MCF 10A (cell line): Measurements from ENCODE around the gene ALKBH3. TPM values are rescaled to one million over a fixed set of nuclear protein-coding genes. Genes with fewer than 3 reads are reported as not detected.

ENCODE experiments used
- BruUV-seq: library from RNA; stranded (reverse); fragments of 400-500 nt; replicated peaks from 2 replicates; lab custom pipeline; 2021; lab: Mats Ljungman, UMichigan
- CTCF ChIA-PET: fragments of 300-600 bp; sonication (Branson Sonifier 250); formaldehyde crosslinking; extraction: SDS; loops from one replicate; lab custom pipeline; 2021; ENCODE audit warnings: antibody characterized with exemption, inconsistent platforms; lab: Yijun Ruan, JAX
- POLR2A ChIA-PET: fragments of 300-600, 350-650 bp; sonication (Branson Sonifier 250); formaldehyde crosslinking; extraction: SDS; loops from one replicate; lab custom pipeline; 2020; ENCODE audit warnings: antibody characterized with exemption, inconsistent platforms; lab: Yijun Ruan, JAX
- DNase-seq: peaks from one replicate; pipeline ENCODE4 v3.0.0-alpha.2; 2018; ENCODE audit not compliant: unreplicated experiment
- H3K27ac Mint-ChIP-seq: one replicate; pipeline ENCODE4 v1.8.0; 2022; ENCODE audit warnings: mild to moderate bottlenecking, low read depth, mixed read lengths; ENCODE audit not compliant: unreplicated experiment
- H3K27me3 Mint-ChIP-seq: one replicate; pipeline ENCODE4 v1.8.0; 2022; ENCODE audit warnings: mixed read lengths; ENCODE audit not compliant: insufficient read depth, unreplicated experiment
- H3K36me3 Mint-ChIP-seq: one replicate; pipeline ENCODE4 v1.8.0; 2022; ENCODE audit warnings: mild to moderate bottlenecking, moderate library complexity, mixed read lengths; ENCODE audit not compliant: insufficient read depth, unreplicated experiment
- H3K4me1 Mint-ChIP-seq: one replicate; pipeline ENCODE4 v1.8.0; 2022; ENCODE audit warnings: mixed read lengths; ENCODE audit not compliant: insufficient read depth, unreplicated experiment
- H3K4me3 Mint-ChIP-seq: one replicate; pipeline ENCODE4 v1.8.0; 2022; ENCODE audit warnings: mild to moderate bottlenecking, moderate library complexity, mixed read lengths; ENCODE audit not compliant: unreplicated experiment
- H3K9me3 Mint-ChIP-seq: one replicate; pipeline ENCODE4 v1.8.0; 2022; ENCODE audit warnings: mixed read lengths; ENCODE audit not compliant: unreplicated experiment
- intact Hi-C: fragments of 100-400 bp; cut with micrococcal nuclease; formaldehyde crosslinking; loops from 2 replicates; pipeline ENCODE4 v1.14.1; 2022
- total RNA-seq: library from RNA; stranded (reverse); gene quantifications from 2 replicates; pipeline ENCODE4 v1.2.3, GENCODE V29; 2022
- TF ChIP-seq, protein P1 (sequence below): fragments of 200-600 bp; IDR thresholded peaks from one replicate; pipeline ENCODE4 v1.8.0; 2022; ENCODE audit warnings: antibody characterized with exemption, mild to moderate bottlenecking; ENCODE audit not compliant: unreplicated experiment

ALKBH3 gene
- total RNA-seq, 1 experiment from 2014 or later, result 76.2 TPM

DNA sequence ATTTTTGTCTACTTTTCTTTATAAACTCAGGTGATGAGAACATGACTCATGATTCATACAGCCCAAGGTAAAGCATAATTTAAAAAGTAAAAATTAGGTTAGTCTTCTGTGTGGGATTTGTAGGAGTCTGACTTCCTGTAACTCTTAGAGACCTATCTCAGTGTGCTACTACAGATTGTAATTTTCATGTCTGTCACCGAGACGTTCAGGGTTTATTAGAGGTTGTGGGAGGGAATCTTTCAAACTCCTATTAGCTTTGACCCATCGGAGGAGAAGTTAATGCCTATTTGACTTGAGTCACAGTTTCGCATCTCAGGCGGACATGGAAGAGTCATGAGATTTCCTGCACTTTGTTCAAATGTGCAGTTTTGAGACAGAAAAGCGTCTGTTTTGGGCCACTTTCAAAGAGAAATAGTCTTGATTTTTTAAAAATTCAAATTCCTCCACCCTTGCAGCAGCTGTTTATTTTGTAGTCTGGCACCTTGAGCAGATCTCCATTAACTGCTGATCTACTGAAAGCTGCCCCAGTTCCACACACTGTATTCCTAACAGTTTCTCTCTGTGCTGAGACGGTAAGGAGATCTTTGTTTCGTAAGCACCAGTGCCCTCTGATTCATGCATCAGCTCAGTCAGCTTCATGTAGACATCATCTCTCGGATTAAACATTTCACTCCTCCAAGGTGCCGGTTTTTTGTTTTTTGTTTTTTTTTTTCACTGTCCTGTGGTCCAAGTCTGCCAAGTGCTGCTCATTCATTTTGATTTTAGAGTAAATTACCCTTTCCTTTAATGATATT is 24.3 kb downstream of the ALKBH3 start:
- peak; percentile 51 for DNase-seq
- no TSS peak for BruUV-seq
- Mint-ChIP-seq H3K4me1 (peaks cover 13% of the 10 kb centered on the region), H3K9me3 (no peaks in the 10 kb centered on the region), H3K36me3 (peaks cover 37% of the 10 kb centered on the region), H3K27me3 (no peaks in the 10 kb centered on the region), H3K27ac (peak overlapping the region; percentile 26), H3K4me3 (no peak overlapping the region)
- TF ChIP-seq, protein P1, sequence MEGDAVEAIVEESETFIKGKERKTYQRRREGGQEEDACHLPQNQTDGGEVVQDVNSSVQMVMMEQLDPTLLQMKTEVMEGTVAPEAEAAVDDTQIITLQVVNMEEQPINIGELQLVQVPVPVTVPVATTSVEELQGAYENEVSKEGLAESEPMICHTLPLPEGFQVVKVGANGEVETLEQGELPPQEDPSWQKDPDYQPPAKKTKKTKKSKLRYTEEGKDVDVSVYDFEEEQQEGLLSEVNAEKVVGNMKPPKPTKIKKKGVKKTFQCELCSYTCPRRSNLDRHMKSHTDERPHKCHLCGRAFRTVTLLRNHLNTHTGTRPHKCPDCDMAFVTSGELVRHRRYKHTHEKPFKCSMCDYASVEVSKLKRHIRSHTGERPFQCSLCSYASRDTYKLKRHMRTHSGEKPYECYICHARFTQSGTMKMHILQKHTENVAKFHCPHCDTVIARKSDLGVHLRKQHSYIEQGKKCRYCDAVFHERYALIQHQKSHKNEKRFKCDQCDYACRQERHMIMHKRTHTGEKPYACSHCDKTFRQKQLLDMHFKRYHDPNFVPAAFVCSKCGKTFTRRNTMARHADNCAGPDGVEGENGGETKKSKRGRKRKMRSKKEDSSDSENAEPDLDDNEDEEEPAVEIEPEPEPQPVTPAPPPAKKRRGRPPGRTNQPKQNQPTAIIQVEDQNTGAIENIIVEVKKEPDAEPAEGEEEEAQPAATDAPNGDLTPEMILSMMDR, result no peak
- ChIA-PET POLR2A (interaction anchor here (0.6 to 2.1 kb wide), 4 partner anchors 15 to 190 kb away, joined by 3 to 7 read pairs (median 3); partner anchors contain the start of genes ALKBH3 and EXT2), CTCF (interaction anchor here (0.6 to 6.3 kb wide), 7 partner anchors 9 to 187 kb away, joined by 3 to 39 read pairs (median 5); no protein-coding TSS in a partner anchor)
- intact Hi-C loops, result no loop called here

DNA sequence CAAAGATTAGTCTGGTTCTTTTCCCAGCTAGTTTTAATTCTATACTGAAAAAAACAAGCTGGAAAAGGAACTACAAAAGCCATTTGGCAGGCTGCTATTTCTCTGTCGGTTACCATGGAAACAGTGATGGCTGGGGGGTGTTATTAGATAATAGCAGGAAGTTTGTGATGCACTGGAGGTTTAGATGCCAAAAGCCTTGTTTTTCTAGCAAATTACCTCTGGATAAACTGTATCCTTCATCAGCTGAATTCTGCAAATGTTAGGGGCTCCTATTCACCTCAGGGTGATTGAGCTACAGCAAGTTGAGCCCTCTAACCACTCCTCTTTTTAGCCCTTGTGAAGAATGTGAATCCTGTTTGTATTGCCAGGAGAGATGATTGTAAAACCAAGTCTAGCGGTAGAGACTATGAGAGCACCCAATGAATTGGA is 25.2 kb downstream of the ALKBH3 start:
- no peak for DNase-seq
- ChIA-PET CTCF (interaction anchor here (0.6 to 6.3 kb wide), 7 partner anchors 13 to 205 kb away, joined by 3 to 39 read pairs (median 3); no protein-coding TSS in a partner anchor), POLR2A (interaction anchor here (2.1 kb wide), 1 partner anchor 14 kb away, joined by 7 read pairs; no protein-coding TSS in a partner anchor)
- Mint-ChIP-seq H3K4me3 (no peak overlapping the region), H3K9me3 (no peaks in the 10 kb centered on the region), H3K36me3 (peaks cover 37% of the 10 kb centered on the region), H3K27me3 (no peaks in the 10 kb centered on the region), H3K27ac (no peak overlapping the region), H3K4me1 (peaks cover 13% of the 10 kb centered on the region)
- intact Hi-C loops, result no loop called here
- no TSS peak for BruUV-seq
- TF ChIP-seq, protein P1, result no peak

DNA sequence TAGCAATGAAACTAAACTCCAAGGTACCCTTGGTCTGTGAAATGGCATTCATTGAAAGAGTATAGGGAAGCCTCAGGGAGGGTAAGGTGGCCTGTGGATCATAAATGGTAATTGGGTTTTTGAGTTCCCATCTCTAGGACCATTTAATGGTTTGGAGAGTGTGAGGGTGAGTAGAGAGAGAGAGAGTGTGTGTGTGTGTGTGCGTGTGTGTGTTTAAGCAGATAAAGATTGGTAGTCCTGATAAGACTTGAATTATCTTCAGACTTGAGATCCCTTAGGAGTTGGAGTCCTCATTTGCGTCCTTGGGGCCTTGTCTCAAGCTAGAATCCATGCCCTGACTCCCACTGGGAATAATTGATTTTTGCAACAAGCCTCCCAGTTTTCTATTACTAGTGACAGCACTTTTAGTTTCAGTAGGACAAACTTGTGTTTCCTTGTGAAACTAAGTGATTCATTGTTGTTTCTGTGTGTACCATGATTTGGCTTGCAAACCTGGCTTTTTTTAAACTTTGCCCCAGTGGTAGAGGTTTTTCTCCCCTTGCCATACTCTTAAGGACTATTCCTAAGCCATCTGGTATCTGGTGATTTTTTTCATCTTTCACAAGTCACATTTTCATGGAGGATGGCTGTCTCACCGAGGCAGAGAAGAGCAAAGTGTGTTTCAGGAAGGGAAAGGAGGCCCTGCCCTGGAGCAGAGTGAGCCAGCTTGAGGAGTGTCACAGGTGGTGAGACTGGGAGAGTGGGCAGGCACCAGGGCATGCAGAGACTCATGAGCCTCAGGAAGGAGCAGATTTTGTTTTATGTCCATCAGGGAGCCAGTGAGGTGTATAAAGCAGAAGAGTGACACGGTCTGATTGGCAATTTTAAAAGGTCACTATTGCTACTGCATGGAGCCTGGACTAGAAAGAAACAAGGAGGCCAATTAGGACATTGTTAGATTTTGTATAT is 26.7 kb downstream of the ALKBH3 start:
- ChIA-PET POLR2A (interaction anchor here (0.7 kb wide), 1 partner anchor 179 kb away, joined by 3 read pairs; no protein-coding TSS in a partner anchor), CTCF (interaction anchor here (1.5 to 6.3 kb wide), 4 partner anchors 14 to 38 kb away, joined by 3 to 39 read pairs (median 9); no protein-coding TSS in a partner anchor)
- peaks cover 13% of the 10 kb centered on the region for H3K4me1 Mint-ChIP-seq
- intact Hi-C loops, result no loop called here
- TF ChIP-seq, protein P1, result no peak
- H3K36me3 Mint-ChIP-seq, result peaks cover 27% of the 10 kb centered on the region
- no TSS peak for BruUV-seq
- H3K4me3 Mint-ChIP-seq, result no peak overlapping the region
- no peak for DNase-seq
- H3K9me3 Mint-ChIP-seq, result no peaks in the 10 kb centered on the region
- H3K27ac Mint-ChIP-seq, result peak overlapping the region; percentile 24
- no peaks in the 10 kb centered on the region for H3K27me3 Mint-ChIP-seq
